ENCODE data around the gene SND1.

SND1 gene

DNA sequence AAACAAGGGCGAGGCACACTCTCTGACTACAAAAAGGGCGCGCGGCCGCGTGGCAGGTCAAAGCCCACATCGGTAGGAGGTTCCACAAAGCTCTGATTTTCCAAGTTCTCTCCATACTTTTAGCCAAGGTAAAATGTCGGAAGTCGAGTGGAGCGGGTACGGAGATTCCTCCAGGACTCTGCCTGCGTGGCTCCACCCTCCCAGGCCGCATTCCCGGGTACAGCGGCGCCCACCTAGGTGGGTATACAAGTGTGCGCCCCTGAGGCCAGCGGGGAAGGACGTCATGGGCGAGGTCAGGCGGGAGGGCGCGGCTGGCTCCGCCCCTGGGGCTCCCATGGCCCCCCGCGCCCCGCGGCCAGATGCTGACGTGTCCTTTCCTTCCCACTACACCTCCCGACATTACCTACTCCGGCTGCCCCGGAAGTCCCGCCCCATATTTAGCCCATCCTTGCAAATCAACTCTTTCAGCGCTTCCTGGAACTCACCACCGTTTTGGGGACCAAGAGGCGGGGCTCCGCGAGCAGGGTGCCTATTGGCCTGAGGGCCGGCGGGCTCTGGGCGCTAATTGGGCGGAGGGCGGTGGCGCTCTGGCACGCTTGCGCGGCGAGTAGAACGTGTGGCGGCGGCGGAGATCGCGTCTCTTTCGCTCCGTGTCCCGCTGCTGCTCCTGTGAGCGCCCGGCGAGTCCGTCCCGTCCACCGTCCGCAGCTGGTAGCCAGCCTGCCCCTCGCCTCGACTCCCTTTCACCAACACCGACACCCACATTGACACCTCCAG is at the start of gene SND1:
Gene SND1, plus strand, starts transcription at position 639 of the 777 bp plus-strand sequence. CDS start 180 bp downstream, outside the sequence.
- DNase-seq: peak; percentile 97 to 98 (median 98)

GRCh38 chr7:127608446-127608845 is 43.5 kb upstream of the SND1 start:
- DNase-seq: no peak

GRCh38 chr7:127609297-127609696 is 42.7 kb upstream of the SND1 start:
- no peak for DNase-seq

- no peak for DNase-seq
These were observed 39.7 kb upstream of the SND1 start for GRCh38 chr7:127612263-127612662.

DNA sequence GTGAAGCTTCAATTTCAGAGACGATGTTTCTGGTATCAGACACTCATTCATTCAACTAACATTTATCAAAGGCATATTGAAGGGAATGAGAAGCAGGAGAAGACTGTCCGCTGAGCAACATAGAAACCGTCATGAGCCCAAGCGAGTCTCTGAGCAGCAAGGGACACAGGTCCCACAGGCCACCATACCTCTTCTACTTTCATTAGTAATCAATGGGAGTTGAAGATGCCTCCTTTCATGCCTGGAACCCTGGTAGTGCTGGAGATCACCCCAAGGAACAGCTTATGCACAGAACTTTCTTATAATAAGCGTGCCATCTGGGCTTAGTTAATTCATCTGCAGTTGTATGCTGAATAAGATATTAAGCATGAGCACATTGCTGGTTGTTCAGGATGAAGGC is 35.3 kb upstream of the SND1 start:
- DNase-seq: no peak

DNA sequence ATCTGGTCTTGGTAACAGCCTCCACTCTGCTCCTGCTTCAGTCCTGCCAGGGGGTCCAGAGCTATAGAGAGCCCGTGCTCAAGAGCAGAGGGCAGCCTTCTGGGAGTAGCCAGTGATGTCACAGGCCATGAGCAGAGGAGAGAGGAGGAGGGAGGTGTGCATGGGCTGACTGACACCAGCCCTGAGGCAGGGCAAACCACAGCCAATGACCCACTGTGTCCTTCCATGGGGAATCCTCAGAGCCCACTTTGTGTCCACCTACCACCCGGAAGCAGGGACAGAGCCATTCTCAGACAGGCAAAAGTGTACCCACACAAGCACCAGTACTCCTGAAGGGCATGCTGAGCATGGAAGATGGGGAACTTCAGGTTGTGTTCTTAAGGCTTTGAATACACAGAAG is 34.0 kb upstream of the SND1 start, which contains the start of gene PAX4:
Gene PAX4, minus strand, starts transcription at position 101 of the 400 bp plus-strand sequence. CDS start 2,214 bp downstream, outside the sequence.
- no peak for DNase-seq

- DNase-seq: no peak
These were observed 33.2 kb upstream of the SND1 start for GRCh38 chr7:127618775-127619174.

DNA sequence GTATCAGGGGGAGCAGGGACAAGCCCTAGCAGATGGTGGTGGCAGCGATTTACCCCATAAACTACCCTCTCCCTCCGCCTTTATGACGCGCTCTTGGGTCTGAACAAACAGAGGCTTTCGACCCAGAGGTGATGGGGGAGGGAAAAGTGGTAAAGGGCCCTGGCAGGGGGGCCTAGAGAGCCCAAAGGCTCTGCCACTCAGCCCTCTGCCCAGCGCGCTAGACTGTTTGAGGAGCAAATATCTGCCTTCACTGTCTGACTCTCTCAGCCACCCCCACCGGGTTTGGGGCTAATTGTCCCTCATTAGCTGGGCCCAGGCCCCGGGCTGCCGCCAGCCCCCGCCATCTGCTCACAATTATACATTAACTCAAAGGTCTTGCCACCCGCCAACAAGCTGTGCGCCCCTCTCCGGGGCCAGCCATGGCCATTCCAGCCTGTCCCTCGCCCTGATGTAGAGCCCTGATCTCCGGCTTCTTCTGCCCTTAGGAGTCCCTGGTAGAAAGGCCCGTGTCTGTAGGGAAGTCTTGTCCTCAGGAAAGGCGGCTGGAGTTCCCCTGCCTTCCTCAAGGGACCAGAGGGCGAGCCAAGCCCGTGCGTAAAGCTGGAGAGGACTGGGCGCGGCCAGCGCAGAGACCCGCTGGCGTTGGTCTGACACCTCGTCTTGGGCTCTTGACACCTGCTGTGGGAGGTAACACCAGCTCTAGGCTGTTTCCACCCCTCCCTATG is 32.2 kb upstream of the SND1 start:
- DNase-seq: peak; percentile 16 to 44 (median 29)

- DNase-seq: no peak
These were observed 31.4 kb upstream of the SND1 start for GRCh38 chr7:127620406-127621233.

DNA sequence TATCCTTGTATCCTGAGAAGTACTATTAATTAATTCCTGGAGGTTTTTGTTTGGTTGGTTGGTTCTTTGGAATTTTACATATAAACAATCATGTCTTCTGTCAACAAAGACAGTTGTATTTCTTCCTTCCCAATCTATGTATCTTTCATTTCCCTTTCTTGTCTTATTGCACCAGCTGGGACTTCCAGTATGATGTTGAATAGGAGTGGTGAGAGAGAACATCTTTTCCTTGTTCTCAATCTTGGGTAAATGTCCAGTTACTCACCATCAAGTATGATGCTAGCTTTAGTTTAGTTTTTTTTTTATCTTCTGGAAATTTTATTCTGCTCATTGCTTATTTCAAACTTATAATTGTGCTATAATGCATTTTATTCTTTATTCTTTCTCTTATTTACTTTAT is 26.7 kb upstream of the SND1 start:
- peak; percentile 43 to 76 (median 68) for DNase-seq

GRCh38 chr7:127628445-127628844 is 23.5 kb upstream of the SND1 start:
- no peak for DNase-seq

- peak; percentile 23 to 54 (median 26) for DNase-seq
These were observed 22.6 kb upstream of the SND1 start for GRCh38 chr7:127629268-127629854.

DNA sequence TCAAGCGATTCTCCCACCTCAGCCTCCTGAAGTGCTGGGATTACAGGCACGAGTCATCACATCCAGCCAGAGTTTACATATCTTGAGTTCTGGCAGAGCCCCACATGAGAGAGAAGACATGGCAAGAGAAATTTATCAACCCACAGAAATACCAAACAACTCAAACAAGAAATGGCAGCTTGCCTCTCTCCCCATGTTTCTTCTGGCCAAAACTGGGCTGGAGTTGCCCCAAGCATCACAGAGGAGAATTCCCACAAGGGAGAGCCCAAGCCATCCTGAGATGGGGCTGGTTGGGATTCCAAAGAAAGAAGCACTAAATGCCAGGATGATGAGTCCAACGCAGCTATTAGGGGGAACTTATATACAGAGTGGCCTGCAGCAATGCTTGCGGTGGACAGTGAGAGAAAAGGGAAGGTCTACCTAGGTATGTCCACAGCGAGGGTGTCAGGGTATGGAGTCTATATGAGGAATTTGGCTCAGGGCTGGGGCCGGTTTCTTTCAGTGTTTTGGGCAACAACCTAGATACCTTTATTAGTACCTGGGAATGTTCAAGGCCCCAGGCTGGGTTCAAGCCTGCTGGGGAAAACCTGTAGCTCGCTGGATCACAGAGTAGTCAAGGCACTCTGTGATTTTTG is 19.6 kb upstream of the SND1 start:
- DNase-seq: no peak

DNA sequence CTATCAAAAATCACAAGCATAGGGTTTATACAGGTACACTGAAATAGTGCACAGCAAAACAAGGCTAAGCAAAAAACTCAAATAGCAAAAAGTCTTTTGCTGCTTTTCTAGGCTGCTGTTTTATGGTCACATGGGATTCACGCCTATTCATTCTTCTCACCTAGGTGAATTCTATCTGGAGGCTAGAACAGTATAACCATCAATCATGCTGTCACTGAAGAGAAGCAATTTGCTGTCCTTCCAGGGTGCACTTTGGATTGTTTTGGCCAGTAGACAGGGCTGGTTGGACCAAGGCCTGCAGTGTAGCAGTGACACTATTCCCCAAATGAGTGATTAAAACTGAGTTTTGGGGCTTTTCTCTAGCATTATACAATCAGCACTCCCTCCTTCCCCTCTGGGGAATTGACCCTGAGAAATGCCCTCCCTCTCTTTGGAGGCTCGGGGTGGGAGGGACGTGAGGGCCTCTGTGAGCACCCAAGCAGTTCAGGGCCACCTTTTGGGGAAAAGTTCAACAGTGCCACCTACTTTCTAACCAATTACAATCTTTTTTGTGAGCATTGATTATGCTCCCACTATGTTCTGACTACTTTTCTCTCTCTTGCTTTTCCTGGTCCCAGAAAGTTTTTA is 16.2 kb upstream of the SND1 start:
- no peak for DNase-seq

DNA sequence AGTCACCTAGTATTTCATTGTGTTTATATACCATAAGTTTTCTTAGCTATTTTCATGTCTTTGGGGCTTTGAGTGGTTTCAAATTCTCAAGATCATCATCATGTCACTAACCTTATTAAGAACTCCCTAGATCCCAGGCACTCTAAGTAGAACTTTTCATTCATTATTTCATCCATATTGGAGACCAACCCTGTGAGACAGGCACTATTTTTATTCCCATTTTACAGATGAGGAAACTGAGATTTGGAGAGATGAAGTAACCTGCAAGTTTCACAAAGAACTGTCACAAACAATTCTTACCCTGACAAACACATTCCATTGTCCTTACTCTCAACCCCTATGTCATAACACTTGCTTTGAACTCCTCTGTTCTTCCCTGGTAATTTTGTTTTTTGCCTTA is 13.8 kb upstream of the SND1 start:
- no peak for DNase-seq

GRCh38 chr7:127644484-127644883 is 7.5 kb upstream of the SND1 start:
- DNase-seq: no peak

DNA sequence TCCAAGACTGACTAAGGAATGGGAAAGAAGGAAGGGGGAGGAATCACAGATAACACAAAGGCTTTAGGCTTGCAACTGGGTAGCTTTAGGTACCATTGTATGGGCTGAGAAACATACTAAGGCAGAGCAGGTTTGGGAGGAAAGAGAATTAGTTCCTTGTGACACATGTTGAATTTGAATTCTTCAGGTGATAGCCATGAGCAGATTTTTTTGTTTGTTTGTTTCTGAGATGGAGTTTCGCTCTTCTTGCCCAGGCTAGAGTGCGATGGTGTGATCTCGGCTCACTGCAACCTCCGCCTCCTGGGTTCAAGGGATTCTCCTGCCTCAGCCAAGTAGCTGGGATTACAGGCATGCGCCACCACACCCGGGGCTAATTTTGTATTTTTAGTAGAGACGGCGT is 4.4 kb upstream of the SND1 start:
- no peak for DNase-seq

GRCh38 chr7:127648986-127649385 is 3.0 kb upstream of the SND1 start:
- no peak for DNase-seq

DNA sequence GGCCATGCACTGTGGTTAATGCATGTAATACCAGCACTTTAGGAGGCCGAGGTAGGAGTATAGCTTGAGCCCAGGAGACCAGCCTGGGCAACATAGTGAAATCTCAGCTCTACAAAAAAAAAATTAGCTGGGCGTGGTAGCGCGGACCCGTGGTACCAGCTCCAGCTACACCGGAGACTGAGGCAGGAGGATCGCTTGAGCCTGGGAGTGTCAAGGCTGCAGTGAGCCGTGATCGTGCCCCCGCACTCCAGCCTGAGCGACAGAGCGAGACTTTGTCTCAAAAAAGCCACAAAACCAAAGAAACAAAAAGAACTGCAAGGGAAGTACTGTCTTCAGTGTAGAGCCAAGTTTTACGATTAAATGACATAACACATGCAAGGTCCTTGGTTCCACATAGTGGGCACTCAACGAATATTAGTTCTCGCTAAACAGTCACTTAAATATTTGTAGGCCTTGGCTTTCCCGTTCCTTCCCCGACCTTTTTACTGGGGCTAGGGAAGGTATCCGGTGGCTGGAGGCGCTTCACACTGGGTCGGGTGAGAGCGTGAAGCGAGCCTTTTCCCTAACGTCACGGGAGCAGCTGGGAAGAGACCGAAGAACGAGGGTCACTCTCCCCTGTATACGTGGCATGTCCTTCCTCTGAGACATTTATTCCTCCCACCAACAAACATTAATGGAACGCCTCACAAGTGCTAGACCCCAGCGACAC is 993 bp upstream of the SND1 start:
- DNase-seq: peak in 2 of 3 donors; percentile 32

GRCh38 chr7:127652333-127653248 is 597 bp downstream of the SND1 start:
- DNase-seq: peak in 1 of 3 donors; percentile 19

Measured in suppressor macrophage treated with lipopolysaccharide for 1 hour (primary cell).